PC-9 (cell line): ENCODE results near the gene CERS3.

ENCODE experiments used
- CTCF ChIP-seq: fragments of 200-600 bp; sonication (generic); conservative IDR thresholded peaks from 2 replicates; pipeline ENCODE4 v1.6.1; 2017; ENCODE audit warnings: mixed run types, antibody characterized with exemption, mild to moderate bottlenecking, moderate library complexity
- EZH2 ChIP-seq: fragments of 200-600 bp; sonication (generic); IDR thresholded peaks from 2 replicates; pipeline ENCODE4 v1.8.0; 2017; ENCODE audit warnings: antibody characterized with exemption, low read depth

- TF ChIP-seq CTCF (no peak), EZH2 (no peak)
These were observed 30.1 kb upstream of the CERS3 start for GRCh38 chr15:100558771-100559254.
